Spleen (tissue), 11 donors: ENCODE data around the gene FIGN. TPM values are rescaled to one million over a fixed set of nuclear protein-coding genes. Genes with fewer than 3 reads are reported as not detected.

Source experiments
- DNase-seq: peaks from one replicate; pipeline ENCODE4 v3.0.0-alpha.2; 2020
- H3K27ac ChIP-seq, 8 donors: fragments of 200-600 bp; sonication (generic) in 7 of 8; 1 replicate in 4 of 8; 2 replicates in 4 of 8; pipeline versions ENCODE4 v1.5.0 to v1.8.0; 2016 to 2021; ENCODE audit warnings: inconsistent platforms in 4 of 8, mild to moderate bottlenecking in 4 of 8, moderate library complexity in 1 of 8
- H3K27me3 ChIP-seq, 7 donors: fragments of 200-600 bp; sonication (generic) in 6 of 7; replicated peaks in 1 of 7; 1 replicate in 4 of 7; 2 replicates in 3 of 7; pipeline versions ENCODE4 v1.5.0 to v1.8.0; 2016 to 2021; ENCODE audit warnings: inconsistent platforms in 3 of 7, mild to moderate bottlenecking in 1 of 7
- H3K36me3 ChIP-seq, 6 donors: fragments of 200-600 bp; sonication (generic) in 5 of 6; 1 replicate in 4 of 6; 2 replicates in 2 of 6; pipeline versions ENCODE4 v1.5.0 to v1.8.0; 2016 to 2021; ENCODE audit warnings: inconsistent platforms in 2 of 6
- H3K4me1 ChIP-seq, 6 donors: fragments of 200-600 bp; sonication (generic) in 5 of 6; 1 replicate in 3 of 6; 2 replicates in 3 of 6; pipeline versions ENCODE4 v1.5.0 to v1.8.0; 2016 to 2021; ENCODE audit warnings: inconsistent platforms in 3 of 6
- H3K4me3 ChIP-seq, 8 donors: fragments of 200-600 bp; sonication (generic) in 7 of 8; 1 replicate in 4 of 8; 2 replicates in 4 of 8; pipeline versions ENCODE4 v1.5.0 to v1.8.0; 2016 to 2021; ENCODE audit warnings: inconsistent platforms in 4 of 8, mild to moderate bottlenecking in 4 of 8, moderate library complexity in 2 of 8
- H3K9me3 ChIP-seq, 8 donors: fragments of 200-600 bp; sonication (generic) in 7 of 8; 1 replicate in 4 of 8; 2 replicates in 4 of 8; pipeline versions ENCODE4 v1.5.0 to v1.8.0; 2016 to 2021; ENCODE audit warnings: inconsistent platforms in 4 of 8
- POLR2A ChIP-seq, 3 donors: fragments of 450-650 bp; IDR thresholded peaks; one replicate each; pipeline ENCODE4 v1.5.1; 2017; ENCODE audit warnings: antibody characterized with exemption in 3 of 3, mild to moderate bottlenecking in 1 of 3
- POLR2AphosphoS5 ChIP-seq, 3 donors: sonication (generic); formaldehyde crosslinking; IDR thresholded peaks; one replicate each; pipeline ENCODE4 v1.5.1; 2017; ENCODE audit warnings: antibody characterized with exemption in 3 of 3
- WGBS, 5 donors: extraction: QIAGEN DNeasy Blood & Tissue Kit in 3 of 5; methylation state at CpG; one replicate each; pipeline versions ENCODE4 v1.1.5 to v1.1.7; 2013 to 2018; 5-methylcytosine and 5-hydroxymethylcytosine counted together
- intact Hi-C: fragments of 100-400 bp; cut with DNase I; formaldehyde crosslinking; loops from one replicate; pipeline ENCODE4 v1.15.0; 2023; ENCODE audit warnings: low total_unique reads
- polyA plus RNA-seq, 3 donors: library from polyadenylated mRNA; stranded (reverse); fragments of 200-250 nt; gene quantifications; one replicate each; pipeline ENCODE4 v1.2.1, GENCODE V29; 2013
- total RNA-seq, 7 donors: library from RNA; depleted of rRNA in 3 of 7; stranded (reverse); fragments of >200 nt in 3 of 7; fragmentation: NEBNext Ultra II Directional in 4 of 7; extraction: Animal tissue kit (Norgen Biotek cat#: 25700) in 4 of 7; gene quantifications; one replicate each; pipeline versions ENCODE4 v1.1.0 to v1.2.1, GENCODE V29; 2016 to 2021
- TF ChIP-seq, protein P1 (sequence below), 11 experiments: fragments of 200-600 bp in 7 of 11; fragments of 450-650 bp in 4 of 11; sonication (generic) in 4 of 11; IDR thresholded peaks in 8 of 11; conservative IDR thresholded peaks in 3 of 11; 1 replicate in 7 of 11; 2 replicates in 4 of 11; pipeline versions ENCODE4 v1.4.0 to v1.8.0; 2016 to 2021; ENCODE audit warnings: antibody characterized with exemption in 11 of 11, inconsistent platforms in 4 of 11, mild to moderate bottlenecking in 1 of 11
- donor health status: healthy with polysubstance abuse.
- donor health status: DM: no; HTN: no; CAD: no; lungs with moderate emphysema.
- donor health status: DM: no; HTN: no; CAD: no.
- donor health status: Bipolar disorder and iron deficiency.
- donor health status: healthy.
- donor health status: DM: no; HTN: no; CAD: no.
- donor health status: DM: yes; HTN: yes; CAD: no.

Gene FIGN
- total and polyA plus RNA-seq, 10 donors = 0.50 to 22.6 (median 8.6) TPM

DNA sequence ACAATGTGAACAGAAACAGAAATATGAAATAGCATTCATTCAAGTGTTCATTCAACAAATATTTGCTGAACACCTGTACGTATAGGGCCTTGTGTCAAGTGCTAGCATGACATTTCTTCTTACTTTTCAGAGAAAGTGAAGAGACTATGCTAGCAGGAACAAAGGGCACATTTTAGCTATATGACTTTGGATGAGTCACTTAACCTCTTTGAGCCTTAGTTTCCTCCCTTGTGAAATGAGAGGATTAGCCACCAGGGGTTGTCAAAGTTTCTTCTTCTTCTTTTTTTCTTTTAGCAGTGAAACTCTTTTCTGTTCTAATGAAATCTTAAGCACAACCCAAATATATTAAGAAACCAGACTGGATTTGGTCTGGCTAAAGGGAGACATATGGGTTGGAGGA, 53.1 kb downstream of the FIGN start:
- no peak for TF ChIP-seq POLR2A (IDR thresholded peaks at IDR 0.05)
- TF ChIP-seq, protein P1, sequence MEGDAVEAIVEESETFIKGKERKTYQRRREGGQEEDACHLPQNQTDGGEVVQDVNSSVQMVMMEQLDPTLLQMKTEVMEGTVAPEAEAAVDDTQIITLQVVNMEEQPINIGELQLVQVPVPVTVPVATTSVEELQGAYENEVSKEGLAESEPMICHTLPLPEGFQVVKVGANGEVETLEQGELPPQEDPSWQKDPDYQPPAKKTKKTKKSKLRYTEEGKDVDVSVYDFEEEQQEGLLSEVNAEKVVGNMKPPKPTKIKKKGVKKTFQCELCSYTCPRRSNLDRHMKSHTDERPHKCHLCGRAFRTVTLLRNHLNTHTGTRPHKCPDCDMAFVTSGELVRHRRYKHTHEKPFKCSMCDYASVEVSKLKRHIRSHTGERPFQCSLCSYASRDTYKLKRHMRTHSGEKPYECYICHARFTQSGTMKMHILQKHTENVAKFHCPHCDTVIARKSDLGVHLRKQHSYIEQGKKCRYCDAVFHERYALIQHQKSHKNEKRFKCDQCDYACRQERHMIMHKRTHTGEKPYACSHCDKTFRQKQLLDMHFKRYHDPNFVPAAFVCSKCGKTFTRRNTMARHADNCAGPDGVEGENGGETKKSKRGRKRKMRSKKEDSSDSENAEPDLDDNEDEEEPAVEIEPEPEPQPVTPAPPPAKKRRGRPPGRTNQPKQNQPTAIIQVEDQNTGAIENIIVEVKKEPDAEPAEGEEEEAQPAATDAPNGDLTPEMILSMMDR (IDR thresholded peaks at IDR 0.05 in 8 of 11, conservative IDR thresholded peaks at IDR 0.05 in 3 of 11) = no peak
- TF ChIP-seq POLR2AphosphoS5 (IDR thresholded peaks at IDR 0.05) = no peak
- no peak overlapping the region for H3K27ac ChIP-seq
- no peaks in the 10 kb centered on the region for H3K27me3 ChIP-seq
- intact Hi-C loops = no loop called here
- H3K36me3 ChIP-seq = no peaks in the 10 kb centered on the region
- peaks cover 0 to 15% (median 3%) of the 10 kb centered on the region in 6 donors for H3K4me1 ChIP-seq
- H3K9me3 ChIP-seq = no peaks in the 10 kb centered on the region
- DNase-seq = no peak
- H3K4me3 ChIP-seq = no peak overlapping the region
- WGBS, 5 donors = 74 to 90% (median 82%) methylated on average over 1 of the region's 1 CpG

DNA sequence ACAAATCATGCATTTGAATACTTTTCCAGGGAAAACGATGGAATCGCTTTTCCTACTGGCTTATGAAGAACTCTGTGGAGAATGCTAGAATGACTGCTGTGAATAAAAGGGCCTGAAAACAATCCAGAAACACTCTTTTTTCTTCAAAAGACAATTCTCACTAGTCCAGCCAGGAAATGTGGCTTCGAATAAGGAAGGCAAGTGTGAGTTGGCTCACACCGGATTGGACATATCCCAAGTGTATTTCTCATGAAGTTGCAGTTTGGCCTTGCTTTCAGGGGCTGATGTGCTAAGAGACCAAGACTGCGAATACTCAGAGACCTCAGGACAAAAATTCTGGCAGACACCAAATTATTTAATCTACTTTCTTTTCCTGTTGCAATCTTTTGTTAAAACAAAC, 54.1 kb downstream of the FIGN start:
- TF ChIP-seq POLR2AphosphoS5 (IDR thresholded peaks at IDR 0.05) = no peak
- no peak for TF ChIP-seq POLR2A (IDR thresholded peaks at IDR 0.05)
- TF ChIP-seq, protein P1 (IDR thresholded peaks at IDR 0.05 in 8 of 11, conservative IDR thresholded peaks at IDR 0.05 in 3 of 11) = no peak
- 60 to 78% (median 70%) methylated on average over 5 of the region's 5 CpGs for WGBS, 5 donors
- H3K4me1 ChIP-seq = peaks cover 0 to 15% (median 3%) of the 10 kb centered on the region in 6 donors
- H3K9me3 ChIP-seq = no peaks in the 10 kb centered on the region
- no peaks in the 10 kb centered on the region for H3K27me3 ChIP-seq
- intact Hi-C loops = no loop called here
- H3K36me3 ChIP-seq = no peaks in the 10 kb centered on the region
- no peak overlapping the region for H3K4me3 ChIP-seq
- DNase-seq = no peak
- H3K27ac ChIP-seq = no peak overlapping the region

DNA sequence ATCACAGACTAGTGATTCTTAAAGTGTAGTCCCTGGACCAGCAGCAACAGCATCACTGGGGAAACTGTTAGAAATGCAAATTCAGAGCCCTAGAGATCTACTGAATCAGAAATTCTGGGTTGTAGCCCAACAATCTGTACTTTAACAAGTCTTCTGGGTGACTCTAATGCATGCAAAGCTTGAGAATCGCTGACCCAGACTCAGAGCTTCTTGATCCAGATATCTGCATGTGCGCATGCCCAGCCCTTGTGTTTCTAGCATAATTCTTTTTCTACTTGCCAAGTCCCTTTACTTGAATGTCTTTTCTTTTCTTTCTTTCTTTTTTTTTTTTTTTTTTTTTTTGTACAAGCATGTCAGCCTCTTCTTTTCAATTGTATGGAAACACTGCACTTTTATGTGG, 60.4 kb downstream of the FIGN start:
- no peaks in the 10 kb centered on the region for H3K9me3 ChIP-seq
- H3K4me1 ChIP-seq = peaks cover 0 to 4% (median 0%) of the 10 kb centered on the region in 6 donors
- TF ChIP-seq POLR2A (IDR thresholded peaks at IDR 0.05) (no peak), POLR2AphosphoS5 (IDR thresholded peaks at IDR 0.05) (no peak)
- H3K27me3 ChIP-seq = no peaks in the 10 kb centered on the region
- no peak overlapping the region for H3K4me3 ChIP-seq
- intact Hi-C loops = no loop called here
- DNase-seq = no peak
- H3K36me3 ChIP-seq = no peaks in the 10 kb centered on the region
- no peak overlapping the region for H3K27ac ChIP-seq
- WGBS, 5 donors = 86 to 96% (median 89%) methylated on average over 2 of the region's 2 CpGs

DNA sequence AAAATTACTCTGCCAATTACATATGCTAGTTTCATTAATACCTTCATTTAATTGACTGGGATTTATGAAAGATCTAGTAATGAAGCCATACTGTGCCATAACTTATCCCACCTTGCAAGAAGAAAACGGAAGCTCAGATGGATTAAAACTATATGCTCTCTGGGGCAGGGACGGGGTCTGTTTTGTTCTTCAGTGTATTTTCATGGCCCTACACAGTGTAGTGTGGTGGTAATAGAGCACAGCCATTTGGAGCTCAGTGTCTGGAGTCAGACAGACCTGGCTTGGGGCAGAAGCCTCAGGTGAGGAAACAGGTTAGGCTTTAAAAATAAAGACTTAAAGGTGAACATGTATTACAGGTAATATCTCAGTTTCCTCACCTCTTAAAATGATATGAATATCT, 62.3 kb downstream of the FIGN start:
- H3K36me3 ChIP-seq = no peaks in the 10 kb centered on the region
- intact Hi-C loops = no loop called here
- no peak overlapping the region for H3K27ac ChIP-seq
- H3K27me3 ChIP-seq = no peaks in the 10 kb centered on the region
- no peak overlapping the region for H3K4me3 ChIP-seq
- TF ChIP-seq POLR2A (IDR thresholded peaks at IDR 0.05) (no peak), POLR2AphosphoS5 (IDR thresholded peaks at IDR 0.05) (no peak)
- TF ChIP-seq, protein P1 (IDR thresholded peaks at IDR 0.05 in 8 of 11, conservative IDR thresholded peaks at IDR 0.05 in 3 of 11) = no peak
- 77 to 89% (median 81%) methylated on average over 2 of the region's 2 CpGs for WGBS, 5 donors
- no peaks in the 10 kb centered on the region for H3K9me3 ChIP-seq
- no peak for DNase-seq
- H3K4me1 ChIP-seq = peaks cover 0 to 4% (median 0%) of the 10 kb centered on the region in 6 donors

DNA sequence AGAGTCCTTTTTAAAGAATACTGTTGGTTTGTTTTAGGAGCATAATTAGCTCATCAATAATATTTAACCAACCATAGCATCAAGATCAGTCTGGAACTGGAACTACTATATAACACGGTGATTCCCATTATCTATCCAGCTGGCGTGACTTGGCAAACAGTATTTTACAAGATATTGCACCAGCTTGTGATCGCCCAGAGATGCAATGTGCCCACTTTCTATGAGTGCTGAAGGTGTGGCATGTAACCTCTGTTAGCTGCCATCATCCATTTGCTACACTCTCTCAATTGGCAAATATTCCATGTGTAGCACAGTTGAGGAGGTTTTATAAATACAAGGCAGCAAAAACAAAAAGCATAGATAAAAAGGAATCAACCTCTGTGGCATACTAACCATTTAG, 64.9 kb downstream of the FIGN start:
- peaks cover 0 to 14% (median 0%) of the 10 kb centered on the region in 6 donors for H3K4me1 ChIP-seq
- no peaks in the 10 kb centered on the region for H3K9me3 ChIP-seq
- intact Hi-C loops = no loop called here
- H3K27me3 ChIP-seq = no peaks in the 10 kb centered on the region
- no peak overlapping the region for H3K27ac ChIP-seq
- H3K4me3 ChIP-seq = no peak overlapping the region
- no peaks in the 10 kb centered on the region for H3K36me3 ChIP-seq
- 85 to 92% (median 89%) methylated on average over 3 of the region's 3 CpGs for whole genome bisulfite sequencing, 5 donors
- TF ChIP-seq, protein P1 (IDR thresholded peaks at IDR 0.05 in 8 of 11, conservative IDR thresholded peaks at IDR 0.05 in 3 of 11) = no peak
- no peak for TF ChIP-seq POLR2AphosphoS5 (IDR thresholded peaks at IDR 0.05)
- TF ChIP-seq POLR2A (IDR thresholded peaks at IDR 0.05) = no peak
- DNase-seq = no peak
